Adrenal gland (tissue), 12 donors: ENCODE results near the gene SLC38A2. TPM values are rescaled to one million over a fixed set of nuclear protein-coding genes. Genes with fewer than 3 reads are reported as not detected.

Source experiments
- DNase-seq, 7 donors: peaks; one replicate each; pipeline ENCODE4 v3.0.0-alpha.2; 2019 to 2020
- H3K27ac ChIP-seq, 5 donors: fragments of 200-600 bp; sonication (generic) in 4 of 5; 1 replicate in 3 of 5; 2 replicates in 2 of 5; pipeline versions ENCODE4 v1.5.1 to v1.8.0; 2016 to 2020; ENCODE audit warnings: mild to moderate bottlenecking in 1 of 5
- H3K27me3 ChIP-seq: fragments of 200-600 bp; 2 replicates; pipeline ENCODE4 v1.8.0; 2021
- H3K36me3 ChIP-seq, 2 donors: fragments of 200-600 bp; replicated peaks in 1 of 2; 1 replicate in 1 of 2; 2 replicates in 1 of 2; pipeline versions ENCODE4 v1.5.1 to v1.8.0; 2018 to 2022
- H3K4me1 ChIP-seq, 2 donors: fragments of 200-600 bp; replicated peaks in 1 of 2; 1 replicate in 1 of 2; 2 replicates in 1 of 2; pipeline versions ENCODE4 v1.5.1 to v1.8.0; 2018 to 2021
- H3K4me3 ChIP-seq, 4 donors: fragments of 200-600 bp; sonication (generic) in 3 of 4; one replicate each; pipeline ENCODE4 v1.5.1; 2016 to 2018
- H3K9me3 ChIP-seq, 3 donors: fragments of 200-600 bp; sonication (generic) in 1 of 3; replicated peaks in 1 of 3; 1 replicate in 2 of 3; 2 replicates in 1 of 3; pipeline versions ENCODE4 v1.5.1 to v1.8.0; 2016 to 2021
- POLR2A ChIP-seq, 2 donors: fragments of 450-650 bp; IDR thresholded peaks; one replicate each; pipeline ENCODE4 v1.6.1; 2017; ENCODE audit warnings: antibody characterized with exemption in 2 of 2, mild to moderate bottlenecking in 2 of 2, moderate library complexity in 1 of 2
- WGBS, 4 donors: extraction: QIAGEN DNeasy Blood & Tissue Kit in 2 of 4; methylation state at CpG; one replicate each; pipeline versions ENCODE4 v1.1.5 to v1.1.7; 2013 to 2017; 5-methylcytosine and 5-hydroxymethylcytosine counted together
- intact Hi-C, 2 donors: fragments of 100-400 bp; cut with DNase I; formaldehyde crosslinking; loops; one replicate each; pipeline versions ENCODE4 v1.14.1 to v1.15.0; 2022 to 2023
- polyA plus RNA-seq, 3 donors: library from polyadenylated mRNA; stranded (reverse); fragments of 200-250 nt in 2 of 3; fragments of 350-450 nt in 1 of 3; fragmentation: Illumina TruSeq in 1 of 3; extraction: RNeasy Lipid Tissue Mini Kit (QIAGEN cat#74804) in 1 of 3; gene quantifications; one replicate each; pipeline ENCODE4 v1.2.3, GENCODE V29; 2013 to 2014
- total RNA-seq, 9 donors: library from RNA; depleted of rRNA in 4 of 9; stranded (reverse); fragments of >200 nt in 4 of 9; fragments of 120-200 nt in 1 of 9; fragmentation: NEBNext Ultra II Directional in 1 of 9; extraction: Animal tissue kit (Norgen Biotek cat#: 25700) in 1 of 9; gene quantifications; one replicate each; pipeline versions ENCODE4 v1.1.0 to v1.2.4, GENCODE V29; 2013 to 2023
- TF ChIP-seq, protein P1 (sequence below), 6 experiments: fragments of 450-650 bp in 4 of 6; fragments of 200-600 bp in 2 of 6; sonication (generic) in 1 of 6; IDR thresholded peaks; 1 replicate in 5 of 6; 2 replicates in 1 of 6; pipeline versions ENCODE4 v1.5.1 to v1.8.0; 2016 to 2021; ENCODE audit warnings: antibody characterized with exemption in 6 of 6, mild to moderate bottlenecking in 2 of 6, moderate library complexity in 1 of 6
- donor health status: healthy with polysubstance abuse.
- donor health status: Bipolar disorder and iron deficiency.
- donor health status: DM: yes; HTN: yes; CAD: no.
- donor health status: DM: no; HTN: no; CAD: no.
- donor health status: DM: no; HTN: no; CAD: no.
- donor health status: DM: yes; HTN: yes; CAD: no.

The SLC38A2 gene
- total and polyA plus RNA-seq, 12 donors, result 94.6 to 948 (median 280) TPM

DNA sequence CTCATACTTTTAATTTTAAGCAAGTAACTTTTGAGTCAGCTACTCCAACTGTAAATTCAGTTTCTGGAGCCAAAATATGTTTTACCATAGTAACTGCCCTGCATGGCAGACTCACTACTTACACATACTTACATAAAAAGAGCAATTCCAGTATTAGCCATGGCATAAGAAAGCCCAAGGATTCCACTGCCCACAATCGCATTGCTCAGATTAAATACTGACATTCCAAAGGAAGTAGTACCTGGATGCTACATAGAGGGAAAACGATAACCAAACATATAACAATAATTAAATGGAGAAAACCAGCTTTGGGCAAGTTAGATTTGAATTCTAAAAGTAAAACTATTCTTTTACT is 2.2 kb downstream of the SLC38A2 start:
- intact Hi-C loops, result loop anchor here in 1 of 2 donors (5.0 to 10.0 kb wide), 3 partner anchors 114 to 292 kb away; no protein-coding TSS in a partner anchor
- peaks cover 0 to 58% of the 10 kb centered on the region in 2 donors for H3K36me3 ChIP-seq
- peak overlapping the region in 2 of 4 donors; percentile 86 to 88 for H3K4me3 ChIP-seq
- peaks cover 45 to 57% of the 10 kb centered on the region in 2 donors for H3K4me1 ChIP-seq
- 7 to 15% (median 10%) methylated on average over 2 of the region's 2 CpGs for WGBS, 4 donors
- no peaks in the 10 kb centered on the region for H3K27me3 ChIP-seq
- H3K27ac ChIP-seq, result peak overlapping the region in 4 of 5 donors; percentile 4 to 99 (median 98)
- H3K9me3 ChIP-seq, result no peaks in the 10 kb centered on the region
- DNase-seq, result no peak
- TF ChIP-seq, protein P1, sequence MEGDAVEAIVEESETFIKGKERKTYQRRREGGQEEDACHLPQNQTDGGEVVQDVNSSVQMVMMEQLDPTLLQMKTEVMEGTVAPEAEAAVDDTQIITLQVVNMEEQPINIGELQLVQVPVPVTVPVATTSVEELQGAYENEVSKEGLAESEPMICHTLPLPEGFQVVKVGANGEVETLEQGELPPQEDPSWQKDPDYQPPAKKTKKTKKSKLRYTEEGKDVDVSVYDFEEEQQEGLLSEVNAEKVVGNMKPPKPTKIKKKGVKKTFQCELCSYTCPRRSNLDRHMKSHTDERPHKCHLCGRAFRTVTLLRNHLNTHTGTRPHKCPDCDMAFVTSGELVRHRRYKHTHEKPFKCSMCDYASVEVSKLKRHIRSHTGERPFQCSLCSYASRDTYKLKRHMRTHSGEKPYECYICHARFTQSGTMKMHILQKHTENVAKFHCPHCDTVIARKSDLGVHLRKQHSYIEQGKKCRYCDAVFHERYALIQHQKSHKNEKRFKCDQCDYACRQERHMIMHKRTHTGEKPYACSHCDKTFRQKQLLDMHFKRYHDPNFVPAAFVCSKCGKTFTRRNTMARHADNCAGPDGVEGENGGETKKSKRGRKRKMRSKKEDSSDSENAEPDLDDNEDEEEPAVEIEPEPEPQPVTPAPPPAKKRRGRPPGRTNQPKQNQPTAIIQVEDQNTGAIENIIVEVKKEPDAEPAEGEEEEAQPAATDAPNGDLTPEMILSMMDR (IDR thresholded peaks at IDR 0.05), result no peak
- no peak for TF ChIP-seq POLR2A (IDR thresholded peaks at IDR 0.05)

DNA sequence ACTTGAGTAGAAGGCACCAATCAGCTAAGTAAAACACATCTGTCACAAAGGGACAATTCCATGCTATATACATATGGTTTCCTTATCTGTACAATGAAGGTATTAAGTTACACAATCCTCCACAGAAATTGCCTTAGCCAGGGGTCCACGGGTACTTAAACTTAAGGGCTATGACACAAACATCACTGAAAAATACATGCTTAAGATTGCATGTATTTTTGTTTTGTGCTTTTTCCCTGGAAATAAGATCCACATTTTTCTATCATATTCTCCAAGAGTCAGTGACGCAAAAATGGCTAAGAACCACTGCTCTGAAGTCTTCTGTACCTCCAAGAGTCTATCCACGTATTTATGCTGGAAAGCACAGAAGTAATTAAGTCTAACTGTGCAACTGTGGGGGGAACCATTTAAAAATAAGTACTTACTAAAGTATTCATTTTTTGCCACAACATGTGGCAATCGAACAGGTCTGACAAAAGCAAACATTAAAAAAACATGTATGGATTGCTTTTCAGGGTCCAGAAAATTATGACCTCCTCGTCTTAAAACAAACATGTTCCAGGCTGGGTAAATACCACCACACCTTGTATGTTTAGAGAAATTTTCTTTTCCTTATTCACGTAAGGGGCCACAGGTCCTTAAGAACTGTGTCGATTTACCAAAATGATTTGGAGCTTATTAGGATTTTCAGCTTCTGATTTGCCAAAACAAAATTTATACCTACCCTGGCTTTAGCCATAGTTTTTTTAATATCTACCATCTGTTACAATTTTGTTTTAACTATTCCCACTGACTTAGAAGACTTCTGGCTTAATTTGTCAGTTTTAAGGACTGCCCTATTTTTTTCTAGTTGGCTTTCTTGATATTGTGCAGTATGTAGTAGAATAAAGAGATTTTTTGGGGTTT is 2.8 kb downstream of the SLC38A2 start:
- Histone ChIP-seq H3K27me3 (no peaks in the 10 kb centered on the region), H3K36me3 (peaks cover 0 to 64% of the 10 kb centered on the region in 2 donors), H3K4me3 (peak overlapping the region in 3 of 4 donors; percentile 5 to 88 (median 86)), H3K9me3 (no peaks in the 10 kb centered on the region), H3K27ac (peak overlapping the region in 4 of 5 donors; percentile 39 to 99 (median 98)), H3K4me1 (peaks cover 52 to 63% of the 10 kb centered on the region in 2 donors)
- TF ChIP-seq, protein P1 (IDR thresholded peaks at IDR 0.05), result no peak
- no peak for TF ChIP-seq POLR2A (IDR thresholded peaks at IDR 0.05)
- 34 to 40% (median 35%) methylated on average over 7 of the region's 7 CpGs for WGBS, 4 donors
- DNase-seq, result no peak
- intact Hi-C loops, result loop anchor here in 1 of 2 donors (5.0 to 10.0 kb wide), 3 partner anchors 115 to 293 kb away; no protein-coding TSS in a partner anchor

DNA sequence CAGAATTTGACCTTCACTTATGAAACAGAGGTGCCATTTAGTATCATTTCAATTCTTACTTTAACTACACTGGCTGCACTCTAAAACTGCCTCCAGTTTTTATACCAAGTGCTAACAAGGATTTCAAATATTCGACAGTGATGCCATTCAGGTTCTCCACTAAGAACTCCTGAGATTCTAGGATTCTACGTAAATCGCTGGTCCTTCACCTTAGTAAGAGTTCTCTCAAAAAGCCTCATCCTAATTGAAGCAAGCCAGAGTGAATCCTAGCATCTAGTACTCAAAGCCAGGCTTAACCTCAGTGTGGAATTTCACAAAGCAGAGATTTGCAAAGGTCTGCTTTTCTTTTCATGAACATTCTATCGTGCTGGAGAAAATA is 3.5 kb downstream of the SLC38A2 start:
- 25 to 52% (median 41%) methylated on average over 4 of the region's 4 CpGs for WGBS, 4 donors
- peaks cover 0 to 71% of the 10 kb centered on the region in 2 donors for H3K36me3 ChIP-seq
- H3K9me3 ChIP-seq, result no peaks in the 10 kb centered on the region
- peak overlapping the region in 4 of 5 donors; percentile 39 to 99 (median 76) for H3K27ac ChIP-seq
- peak overlapping the region in 2 of 4 donors; percentile 86 to 88 for H3K4me3 ChIP-seq
- peaks cover 58 to 70% of the 10 kb centered on the region in 2 donors for H3K4me1 ChIP-seq
- intact Hi-C loops, result no loop called here
- DNase-seq, result no peak
- no peaks in the 10 kb centered on the region for H3K27me3 ChIP-seq
- TF ChIP-seq, protein P1 (IDR thresholded peaks at IDR 0.05), result no peak
- TF ChIP-seq POLR2A (IDR thresholded peaks at IDR 0.05), result peak in 1 of 2 donors; percentile 25

DNA sequence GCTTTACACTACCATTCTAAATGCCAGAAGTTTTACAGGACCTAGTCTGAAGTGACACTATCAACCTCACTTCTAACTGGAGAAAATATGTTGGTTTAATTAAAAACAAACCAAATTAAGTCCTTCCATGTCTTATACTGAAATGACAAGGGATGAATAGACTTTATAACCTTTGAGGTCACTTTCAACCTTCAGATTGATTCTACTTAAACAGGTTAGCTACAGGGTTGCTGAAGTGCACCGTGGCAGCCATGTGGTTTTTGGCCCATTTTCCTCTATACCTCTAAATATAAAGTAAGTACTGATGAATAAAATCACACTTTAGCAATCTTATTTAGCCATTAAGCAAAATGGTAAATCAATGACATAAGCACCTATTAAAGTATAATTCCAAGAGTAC is 3.9 kb downstream of the SLC38A2 start:
- DNase-seq, result no peak
- peaks cover 61 to 72% of the 10 kb centered on the region in 2 donors for H3K4me1 ChIP-seq
- intact Hi-C loops, result no loop called here
- H3K4me3 ChIP-seq, result peak overlapping the region in 2 of 4 donors; percentile 86 to 88
- peak overlapping the region in 4 of 5 donors; percentile 39 to 99 (median 76) for H3K27ac ChIP-seq
- H3K9me3 ChIP-seq, result no peaks in the 10 kb centered on the region
- TF ChIP-seq, protein P1 (IDR thresholded peaks at IDR 0.05), result no peak
- no peak for TF ChIP-seq POLR2A (IDR thresholded peaks at IDR 0.05)
- no peaks in the 10 kb centered on the region for H3K27me3 ChIP-seq
- 26 to 43% (median 33%) methylated on average over 1 of the region's 1 CpG for WGBS, 4 donors
- H3K36me3 ChIP-seq, result peaks cover 0 to 75% of the 10 kb centered on the region in 2 donors
